H9 (cell line): ENCODE results near the gene ZNF469. TPM values are rescaled to one million over a fixed set of nuclear protein-coding genes. Genes with fewer than 3 reads are reported as not detected.

Source experiments
- DNase-seq: peaks from one replicate; pipeline ENCODE4 v3.0.0-alpha.2; 2017
- H2AFZ ChIP-seq: one replicate; pipeline ENCODE4 v1.6.1; 2013; ENCODE audit warnings: mild to moderate bottlenecking, low read length, control low read depth, moderate library complexity
- H2AK5ac ChIP-seq: 2 replicates; pipeline ENCODE4 v1.6.1; 2013; ENCODE audit warnings: low read length, control low read depth, mixed read lengths; ENCODE audit not compliant: insufficient read length
- H2BK120ac ChIP-seq: one replicate; pipeline ENCODE4 v1.6.1; 2013; ENCODE audit warnings: low read depth, mild to moderate bottlenecking, low read length, control low read depth, inconsistent platforms; ENCODE audit not compliant: poor library complexity, severe bottlenecking
- H2BK12ac ChIP-seq: 2 replicates; pipeline ENCODE4 v1.6.1; 2013; ENCODE audit warnings: low read length, control low read depth, mixed read lengths, low read depth; ENCODE audit not compliant: insufficient read length
- H2BK15ac ChIP-seq: 2 replicates; pipeline ENCODE4 v1.6.1; 2013; ENCODE audit warnings: low read depth, low read length, control low read depth
- H2BK20ac ChIP-seq: one replicate; pipeline ENCODE4 v1.6.1; 2013; ENCODE audit warnings: low read depth, mild to moderate bottlenecking, low read length, control low read depth, inconsistent platforms; ENCODE audit not compliant: poor library complexity, severe bottlenecking
- H2BK5ac ChIP-seq: 2 replicates; pipeline ENCODE4 v1.6.1; 2013; ENCODE audit warnings: low read length, control low read depth, mixed read lengths; ENCODE audit not compliant: insufficient read length
- H3K14ac ChIP-seq: 2 replicates; pipeline ENCODE4 v1.6.1; 2013; ENCODE audit warnings: low read length, control low read depth; ENCODE audit not compliant: insufficient read depth
- H3K18ac ChIP-seq: 2 replicates; pipeline ENCODE4 v1.6.1; 2013; ENCODE audit warnings: low read depth, mild to moderate bottlenecking, mixed read lengths, low read length, control low read depth; ENCODE audit not compliant: insufficient read length
- H3K23ac ChIP-seq: 2 replicates; pipeline ENCODE4 v1.6.1; 2013; ENCODE audit warnings: low read length, control low read depth, mixed read lengths, low read depth; ENCODE audit not compliant: insufficient read length
- H3K23me2 ChIP-seq: 2 replicates; pipeline ENCODE4 v1.6.1; 2013; ENCODE audit warnings: low read depth, mild to moderate bottlenecking, mixed read lengths, low read length, control low read depth; ENCODE audit not compliant: insufficient read length, poor library complexity, severe bottlenecking
- H3K27ac ChIP-seq: 2 replicates; pipeline ENCODE4 v1.5.1; 2013; ENCODE audit warnings: low read length, control low read depth, mixed read lengths, low read depth; ENCODE audit not compliant: insufficient read length
- H3K27me3 ChIP-seq: 2 replicates; pipeline ENCODE4 v1.6.1; 2013; ENCODE audit warnings: low read length, control low read depth, inconsistent platforms; ENCODE audit not compliant: insufficient read depth
- H3K4ac ChIP-seq: 2 replicates; pipeline ENCODE4 v1.6.1; 2013; ENCODE audit warnings: low read depth, mild to moderate bottlenecking, control low read depth, inconsistent platforms, low read length, moderate library complexity
- H3K4me1 ChIP-seq: 2 replicates; pipeline ENCODE4 v1.6.1; 2013; ENCODE audit warnings: low read length, control low read depth, inconsistent platforms; ENCODE audit not compliant: insufficient read depth
- H3K4me2 ChIP-seq: 2 replicates; pipeline ENCODE4 v1.6.1; 2013; ENCODE audit warnings: low read length, control low read depth, mixed read lengths; ENCODE audit not compliant: insufficient read length, insufficient read depth
- H3K56ac ChIP-seq: 2 replicates; pipeline ENCODE4 v1.6.1; 2013; ENCODE audit warnings: low read depth, mild to moderate bottlenecking, mixed read lengths, low read length, control low read depth; ENCODE audit not compliant: insufficient read length
- H3K79me1 ChIP-seq: 2 replicates; pipeline ENCODE4 v1.6.1; 2013; ENCODE audit warnings: low read depth, mild to moderate bottlenecking, moderate library complexity, low read length, control low read depth, inconsistent platforms; ENCODE audit not compliant: insufficient read depth, poor library complexity, severe bottlenecking
- H3K79me2 ChIP-seq: 2 replicates; pipeline ENCODE4 v1.6.1; 2013; ENCODE audit warnings: low read length, control low read depth, inconsistent platforms; ENCODE audit not compliant: insufficient read depth
- H3K9ac ChIP-seq: 2 replicates; pipeline ENCODE4 v1.6.1; 2013; ENCODE audit warnings: low read length, control low read depth, mixed read lengths; ENCODE audit not compliant: insufficient read length; ENCODE audit errors: extremely low read depth
- H3K9me3 ChIP-seq: one replicate; pipeline ENCODE4 v1.6.1; 2013; ENCODE audit warnings: low read depth, low read length, inconsistent platforms; ENCODE audit not compliant: control insufficient read depth
- H3T11ph ChIP-seq: one replicate; pipeline ENCODE4 v1.6.1; 2013; ENCODE audit warnings: mild to moderate bottlenecking, low read length, control low read depth, inconsistent platforms
- H4K20me1 ChIP-seq: one replicate; pipeline ENCODE4 v1.6.1; 2013; ENCODE audit not compliant: control insufficient read depth, insufficient read length, insufficient read depth
- H4K5ac ChIP-seq: 2 replicates; pipeline ENCODE4 v1.6.1; 2013; ENCODE audit warnings: low read depth, mild to moderate bottlenecking, mixed read lengths, low read length, control low read depth; ENCODE audit not compliant: insufficient read length
- H4K8ac ChIP-seq: replicated peaks from 2 replicates; pipeline ENCODE4 v1.6.1; 2013; ENCODE audit warnings: low read length, control low read depth, mixed read lengths, low read depth; ENCODE audit not compliant: insufficient read length
- H4K91ac ChIP-seq: 2 replicates; pipeline ENCODE4 v1.6.1; 2013; ENCODE audit warnings: low read depth, mild to moderate bottlenecking, moderate library complexity, mixed read lengths, low read length, control low read depth; ENCODE audit not compliant: insufficient read length
- H3K27ac Mint-ChIP-seq, 3 experiments: 2 replicates in 2 of 3; 3 replicates in 1 of 3; pipeline ENCODE4 v1.8.0; 2020 to 2021; ENCODE audit warnings: mixed read lengths in 3 of 3, mild to moderate bottlenecking in 1 of 3, moderate library complexity in 1 of 3
- H3K27me3 Mint-ChIP-seq: 2 replicates; pipeline ENCODE4 v1.8.0; 2021; ENCODE audit warnings: low read depth, mild to moderate bottlenecking, moderate library complexity, mixed read lengths
- H3K36me3 Mint-ChIP-seq, 3 experiments: 2 replicates in 2 of 3; 3 replicates in 1 of 3; pipeline ENCODE4 v1.8.0; 2020 to 2021; ENCODE audit warnings: low read depth in 3 of 3, mixed read lengths in 3 of 3; ENCODE audit not compliant: insufficient read depth in 1 of 3
- H3K4me1 Mint-ChIP-seq, 2 experiments: 2 replicates each; pipeline ENCODE4 v1.8.0; 2020; ENCODE audit warnings: mixed read lengths in 2 of 2
- H3K4me3 Mint-ChIP-seq, 2 experiments: 2 replicates in 1 of 2; 3 replicates in 1 of 2; pipeline ENCODE4 v1.8.0; 2020 to 2021; ENCODE audit warnings: mild to moderate bottlenecking in 2 of 2, mixed read lengths in 2 of 2, moderate library complexity in 1 of 2
- H3K9me3 Mint-ChIP-seq, 2 experiments: 2 replicates in 1 of 2; 3 replicates in 1 of 2; pipeline ENCODE4 v1.8.0; 2020; ENCODE audit warnings: mild to moderate bottlenecking in 2 of 2, mixed read lengths in 2 of 2, moderate library complexity in 1 of 2
- CTCF ChIP-seq: fragments of 200-600 bp; sonication (generic); conservative IDR thresholded peaks from 3 replicates; pipeline ENCODE4 v1.8.0; 2021; ENCODE audit warnings: antibody characterized with exemption, mild to moderate bottlenecking
- WGBS: extraction: QIAGEN DNeasy Blood & Tissue Kit; methylation state at CpG from one replicate; pipeline ENCODE4 v1.1.7; 2013; ENCODE audit warnings: missing lambda C conversion rate, low lambda C conversion rate, mixed read lengths; ENCODE audit not compliant: insufficient read length; ENCODE audit errors: extremely low coverage; 5-methylcytosine and 5-hydroxymethylcytosine counted together
- total RNA-seq: library from RNA; stranded (reverse); gene quantifications from 2 replicates; pipeline ENCODE4 v1.2.1, GENCODE V29; 2021

ZNF469 gene
- total RNA-seq, 1 experiment from 2014 or later: 4.4 TPM

- no peaks in the 10 kb centered on the region for H4K20me1 ChIP-seq
- no peak overlapping the region for H3K27ac ChIP-seq
- H2BK15ac ChIP-seq: no peak overlapping the region
- H2BK20ac ChIP-seq: no peak overlapping the region
- H3K27me3 ChIP-seq: no peaks in the 10 kb centered on the region
- no peak overlapping the region for H2AFZ ChIP-seq
- no peak overlapping the region for H2BK120ac ChIP-seq
- H3K4me2 ChIP-seq: no peak overlapping the region
- H3K4ac ChIP-seq: no peak overlapping the region
- no peaks in the 10 kb centered on the region for H3K9me3 ChIP-seq
- no peaks in the 10 kb centered on the region for H3K79me2 ChIP-seq
- no peak overlapping the region for H4K8ac ChIP-seq
- no peaks in the 10 kb centered on the region for H3K23me2 ChIP-seq
- no peak overlapping the region for H3K9ac ChIP-seq
- peak overlapping the region in 2 of 3 experiments; percentile 44 to 95; a peak in 1 of 7 replicates for H3K27ac Mint-ChIP-seq
- no peak overlapping the region for H3K4me3 Mint-ChIP-seq
- no peak for TF ChIP-seq CTCF
- peaks cover 0 to 2% (median 1%) of the 10 kb centered on the region in 3 experiments; a peak in 2 of 7 replicates for H3K36me3 Mint-ChIP-seq
- peaks cover 10 to 17% of the 10 kb centered on the region in 2 experiments; a peak in 3 of 5 replicates for H3K9me3 Mint-ChIP-seq
- no peak overlapping the region for H2BK5ac ChIP-seq
- H3K4me1 ChIP-seq: no peaks in the 10 kb centered on the region
- H3K56ac ChIP-seq: no peak overlapping the region
- H2BK12ac ChIP-seq: no peak overlapping the region
- no peak overlapping the region for H2AK5ac ChIP-seq
- H3K79me1 ChIP-seq: no peaks in the 10 kb centered on the region
- H3K27me3 Mint-ChIP-seq: peaks cover 4% of the 10 kb centered on the region
- H3K14ac ChIP-seq: no peak overlapping the region; the same call in 1 of the 2 replicates
- no peak overlapping the region for H4K5ac ChIP-seq
- H4K91ac ChIP-seq: no peak overlapping the region
- WGBS: no CpG with 5 or more reads among the region's 15 CpGs
- no peak overlapping the region for H3K23ac ChIP-seq
- peaks cover 11 to 16% of the 10 kb centered on the region in 2 experiments for H3K4me1 Mint-ChIP-seq
- DNase-seq: no peak
- no peak overlapping the region for H3T11ph ChIP-seq
- no peak overlapping the region for H3K18ac ChIP-seq
Measured at GRCh38 chr16:88356124-88356726, 26.5 kb upstream of the ZNF469 start.
